T-helper 9 cell (primary cell): Measurements from ENCODE around the gene PARD3B.

Source experiments
- DNase-seq: peaks from one replicate; pipeline ENCODE4 v3.0.0-alpha.2; 2020
- total RNA-seq, 2 donors: gene quantifications; one replicate each; lab custom pipeline; 2026; lab: John Stamatoyannopoulos, UW

PARD3B gene
- total RNA-seq, result 1.4 to 2.2 reads per million in 2 donors

GRCh38 chr2:204544961-204545860 lies at the start of gene PARD3B:
Gene PARD3B (plus strand): TSS chr2:204545475. CDS start chr2:204546000, 525 bp downstream.
- DNase-seq, result no peak

DNA sequence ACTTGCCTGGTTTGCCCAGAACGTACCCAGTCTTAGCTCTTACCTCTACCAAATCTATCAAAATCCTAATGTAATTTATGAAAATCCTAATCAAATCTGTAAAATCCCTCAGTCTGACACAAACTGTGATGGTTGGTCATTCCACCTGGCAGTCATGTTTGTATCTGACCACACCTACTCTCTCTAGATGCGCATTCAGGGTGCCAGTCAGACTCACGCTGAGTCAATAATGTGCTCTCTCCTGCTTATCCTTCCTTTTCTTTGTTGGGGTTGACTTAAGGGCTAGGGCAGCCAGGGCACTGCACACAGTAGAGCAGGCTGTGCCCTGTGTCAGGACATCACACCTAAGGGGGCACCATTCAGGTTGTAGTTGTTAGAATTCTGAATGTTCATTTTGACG lies 48.5 kb upstream of the PARD3B start:
- DNase-seq, result no peak

- DNase-seq, result no peak
Observed at GRCh38 chr2:204497855-204498254, 47.4 kb upstream of the PARD3B start.

GRCh38 chr2:204498291-204498690 lies 47.0 kb upstream of the PARD3B start:
- no peak for DNase-seq

DNA sequence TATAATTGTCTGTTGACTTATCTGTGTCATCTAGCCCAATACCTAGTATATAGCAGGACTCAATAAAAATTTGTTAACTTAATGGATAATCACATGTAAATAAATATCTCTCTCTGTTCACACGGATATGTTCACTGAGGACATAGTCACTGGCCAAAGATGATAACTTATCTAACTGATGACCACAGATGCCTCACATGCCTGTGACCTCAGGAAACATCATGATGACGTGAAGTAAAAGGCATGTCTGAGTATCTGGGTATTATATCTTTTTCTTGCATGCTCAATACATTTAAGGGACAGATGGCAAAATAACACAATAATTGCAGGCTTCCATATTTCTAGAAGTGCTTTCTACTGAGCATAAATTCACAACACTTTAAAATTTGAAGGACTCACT lies 41.4 kb upstream of the PARD3B start:
- no peak for DNase-seq

GRCh38 chr2:204504594-204504993 lies 40.7 kb upstream of the PARD3B start:
- DNase-seq, result no peak

GRCh38 chr2:204505488-204505887 lies 39.8 kb upstream of the PARD3B start:
- no peak for DNase-seq

- DNase-seq, result no peak
Observed at GRCh38 chr2:204505946-204506345, 39.3 kb upstream of the PARD3B start.

DNA sequence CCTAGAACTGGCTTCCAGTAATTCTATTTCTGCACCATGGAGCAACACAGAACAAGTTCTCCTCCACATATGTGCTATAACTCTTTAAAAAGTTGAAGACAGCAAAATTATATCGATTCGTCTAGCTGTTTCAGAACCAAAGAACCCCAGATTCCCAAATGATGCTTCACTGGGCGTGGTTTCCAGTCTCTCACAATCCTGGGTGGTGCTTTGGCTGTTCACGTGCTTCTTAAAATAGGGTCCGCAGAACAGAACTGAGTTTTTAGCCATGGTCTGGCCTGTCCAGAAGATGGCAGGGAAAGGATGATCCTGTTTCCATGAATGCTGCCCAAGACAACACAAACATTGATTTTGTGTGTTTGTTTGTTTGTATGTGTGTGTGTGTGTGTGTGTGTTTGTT lies 37.6 kb upstream of the PARD3B start:
- no peak for DNase-seq

DNA sequence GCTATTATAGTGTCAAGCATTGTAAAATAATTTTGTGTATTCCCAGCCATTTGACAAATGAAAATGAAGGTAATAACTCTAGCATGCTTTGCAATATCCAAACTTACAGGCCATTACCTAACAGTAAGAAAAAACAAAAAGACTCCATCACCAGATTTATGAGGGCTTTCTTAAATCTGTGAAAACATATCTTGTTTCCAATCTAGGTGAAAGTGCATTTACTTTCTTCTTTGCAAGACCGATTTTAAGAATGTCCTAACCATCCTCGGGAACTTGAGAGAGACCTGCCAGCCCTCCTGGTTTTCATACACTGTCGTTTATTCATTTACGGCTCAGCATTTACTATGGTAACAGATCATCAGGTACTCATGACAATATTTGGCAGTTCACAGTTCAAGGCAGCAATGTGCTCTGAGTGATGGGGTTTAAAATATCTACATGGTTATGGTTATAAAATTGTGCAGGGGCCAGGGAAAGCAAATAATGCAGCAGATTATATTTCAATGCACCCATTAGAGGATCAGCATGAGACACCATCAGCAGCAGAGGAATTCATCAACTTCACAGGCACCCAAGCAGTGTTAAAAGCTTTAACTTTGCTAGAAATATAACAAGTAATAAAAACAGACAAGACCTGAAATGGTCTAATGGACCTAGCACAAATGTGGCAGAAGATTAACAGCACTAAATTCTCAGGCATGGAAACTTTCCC lies 34.4 kb upstream of the PARD3B start:
- DNase-seq, result no peak

DNA sequence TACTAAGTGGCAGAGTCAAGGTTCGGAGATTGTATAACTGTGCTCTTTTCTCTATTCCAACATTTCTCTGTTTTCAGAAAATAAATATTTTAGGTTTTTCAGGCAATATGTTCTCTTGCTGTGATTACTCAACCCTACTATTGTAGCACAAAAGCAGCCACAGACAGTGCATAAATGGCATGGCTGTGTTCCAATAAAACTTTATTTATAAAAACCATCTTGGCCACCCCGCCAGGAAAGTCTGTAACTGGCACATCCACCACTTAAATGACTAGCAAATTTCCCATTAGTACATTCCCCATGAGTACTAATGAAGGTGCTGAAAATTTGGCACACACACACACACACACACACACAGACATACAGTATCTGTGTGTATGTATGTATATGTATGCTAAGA lies 30.8 kb upstream of the PARD3B start:
- no peak for DNase-seq

GRCh38 chr2:204515416-204515815 lies 29.9 kb upstream of the PARD3B start:
- no peak for DNase-seq

DNA sequence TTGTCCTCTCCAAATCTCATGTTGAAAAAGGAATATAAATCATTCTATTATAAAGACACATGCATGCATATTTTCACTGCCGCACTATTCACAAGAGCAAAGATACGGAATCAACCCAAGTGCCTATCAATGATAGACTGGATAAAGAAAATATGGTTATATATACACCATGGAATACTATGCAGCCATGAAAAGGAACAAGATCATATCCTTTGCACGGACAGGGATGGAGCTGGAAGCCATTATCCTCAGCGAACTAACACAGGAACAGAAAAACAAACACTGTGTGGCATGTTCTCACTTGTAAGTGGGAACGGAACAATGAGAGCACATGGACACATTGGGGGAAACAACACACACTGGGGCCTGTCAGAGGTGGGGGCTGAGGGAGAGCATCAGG lies 28.1 kb upstream of the PARD3B start:
- no peak for DNase-seq

DNA sequence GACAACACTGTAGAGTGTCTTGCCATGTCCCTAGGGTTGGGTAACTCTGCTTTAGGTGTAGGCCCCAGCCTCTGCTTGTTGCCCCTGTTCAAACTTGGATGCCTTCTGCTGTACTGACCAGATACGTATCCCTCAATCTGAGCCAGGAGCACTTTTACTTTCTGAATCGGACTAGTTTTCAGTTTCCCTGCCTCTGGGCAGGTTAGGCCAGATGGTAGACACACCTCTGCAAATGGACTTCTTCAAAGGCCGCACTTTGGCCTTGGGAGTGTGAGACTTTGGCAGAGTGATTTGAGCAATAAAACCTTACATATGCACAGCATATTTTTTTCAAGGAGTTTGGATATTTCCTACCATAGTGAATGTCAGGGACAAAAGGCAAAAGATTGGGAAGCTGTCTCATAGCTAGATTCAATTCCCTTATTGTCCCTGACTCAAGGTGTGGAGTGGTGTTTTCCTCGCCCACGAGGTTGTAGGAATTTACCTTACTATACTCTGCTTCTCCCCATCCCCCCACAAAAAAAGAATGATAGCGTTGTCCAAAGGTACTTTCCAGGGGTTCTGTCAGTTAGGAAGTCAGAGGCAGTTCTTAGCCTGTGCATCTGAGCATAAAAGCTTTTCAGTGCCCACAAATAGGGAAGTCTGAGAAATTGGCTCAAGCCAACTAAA lies 15.3 kb upstream of the PARD3B start:
- no peak for DNase-seq

- DNase-seq, result no peak
Observed at GRCh38 chr2:204530464-204530805, 14.8 kb upstream of the PARD3B start.

- no peak for DNase-seq
Observed at GRCh38 chr2:204533629-204534370, 11.5 kb upstream of the PARD3B start.

DNA sequence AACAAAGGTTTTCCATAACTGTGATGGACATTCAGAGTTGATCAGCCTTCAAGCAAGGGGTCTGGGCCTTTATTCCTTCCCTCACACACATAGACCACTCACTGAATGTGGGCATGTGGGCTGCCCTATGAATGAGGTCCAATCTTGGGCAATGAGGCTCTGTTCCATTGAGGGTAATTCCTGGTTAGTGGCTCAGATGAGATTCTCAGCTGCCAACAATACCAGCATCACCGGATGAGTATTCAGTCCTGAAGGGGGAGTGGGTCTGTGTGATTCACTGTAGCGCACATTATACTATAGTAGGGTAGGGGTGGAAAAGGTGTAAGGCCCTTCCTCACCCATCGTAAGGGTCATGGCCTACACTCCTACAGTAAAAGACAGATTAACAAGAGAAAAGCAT lies 9.9 kb upstream of the PARD3B start:
- no peak for DNase-seq

DNA sequence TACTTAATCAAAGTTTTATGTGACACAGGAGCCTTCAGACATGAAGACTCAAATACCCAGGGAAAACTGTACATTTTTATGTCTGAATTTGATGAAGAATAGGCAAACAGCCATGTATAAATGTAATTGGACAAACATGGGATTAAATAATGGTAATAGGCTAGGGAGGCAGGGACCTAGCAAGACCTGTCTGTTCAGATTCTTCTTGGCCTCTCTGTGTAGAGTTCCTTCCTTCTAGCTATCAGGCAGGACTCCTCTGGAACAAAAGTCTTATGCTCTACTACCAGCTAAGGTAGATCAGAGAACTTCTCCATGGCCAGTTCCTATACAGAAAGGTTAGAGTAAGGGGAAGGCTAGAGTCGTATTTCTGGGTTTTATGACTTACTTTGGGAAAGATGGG lies 9.5 kb upstream of the PARD3B start:
- DNase-seq, result no peak

GRCh38 chr2:204538182-204539018 lies 6.9 kb upstream of the PARD3B start:
- no peak for DNase-seq

GRCh38 chr2:204539019-204539385 lies 6.3 kb upstream of the PARD3B start:
- DNase-seq, result no peak

DNA sequence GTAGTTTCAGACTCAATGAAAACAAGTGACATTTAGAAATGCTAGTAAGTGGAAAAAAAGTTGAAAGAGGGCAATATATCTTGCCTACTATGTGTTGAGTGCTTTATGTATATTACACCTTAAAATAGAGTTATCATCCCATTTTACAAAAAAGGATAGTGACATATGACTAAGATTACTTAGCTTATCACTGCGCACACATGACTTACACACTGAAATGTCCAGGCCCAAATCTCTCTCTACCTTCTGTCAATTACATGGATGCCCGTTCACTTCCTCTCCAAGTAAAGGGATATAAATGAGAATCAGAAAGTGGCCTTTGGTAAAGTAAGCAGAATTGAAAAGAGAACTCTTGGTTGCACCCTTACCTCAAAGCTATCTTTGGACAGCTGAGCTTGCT lies 3.6 kb upstream of the PARD3B start:
- no peak for DNase-seq

- no peak for DNase-seq
Observed at GRCh38 chr2:204542982-204543608, 2.2 kb upstream of the PARD3B start.
